HG03103 (cell line): ENCODE results near the gene MS4A14.
"Not testable (repeated sequence)": the region's sequence is repeated elsewhere in the genome, so short reads cannot be mapped to it uniquely, and the experiment has no call there.

Source experiments
- ATAC-seq: cut with Tn5 transposase; IDR thresholded peaks from one replicate; pipeline ENCODE4 v1.9.1; 2021; ENCODE audit warnings: low read depth; ENCODE audit not compliant: unreplicated experiment

Gene MS4A14

GRCh38 chr11:60378354-60378753 lies 17.9 kb upstream of the MS4A14 start, which contains the start of gene MS4A7:
Gene MS4A7, plus strand, starts transcription at chr11:60378532. Its CDS starts 4,610 bp downstream, at chr11:60383142.
- ATAC-seq = peak; percentile 88

DNA sequence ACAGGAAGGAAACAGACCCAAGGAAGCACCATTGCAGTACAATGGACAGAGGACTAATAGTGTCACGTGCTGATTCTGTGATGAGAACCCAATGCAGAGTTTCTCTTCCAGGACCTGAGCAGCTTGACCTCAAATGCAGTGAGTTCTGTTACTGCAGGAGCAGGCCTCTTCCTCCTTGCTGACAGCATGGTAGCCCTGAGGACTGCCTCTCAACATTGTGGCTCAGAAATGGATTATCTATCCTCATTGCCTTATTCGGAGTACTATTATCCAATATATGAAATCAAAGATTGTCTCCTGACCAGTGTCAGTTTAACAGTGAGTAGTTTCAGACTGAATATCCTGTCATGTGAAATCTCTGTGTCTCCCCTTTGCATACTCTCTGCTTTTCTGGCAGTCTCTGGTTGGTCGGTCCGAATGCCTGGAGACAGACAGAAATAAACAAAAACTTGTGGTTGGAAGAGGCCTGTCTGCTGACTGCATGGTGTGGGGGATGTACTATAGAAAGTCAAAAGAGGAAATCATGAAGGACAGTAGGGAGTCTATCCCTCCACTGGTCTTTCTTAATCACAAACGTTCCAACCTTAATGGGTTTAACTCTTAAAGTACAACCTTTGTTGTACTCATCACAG lies 6.9 kb upstream of the MS4A14 start:
- ATAC-seq = peak; percentile 84

DNA sequence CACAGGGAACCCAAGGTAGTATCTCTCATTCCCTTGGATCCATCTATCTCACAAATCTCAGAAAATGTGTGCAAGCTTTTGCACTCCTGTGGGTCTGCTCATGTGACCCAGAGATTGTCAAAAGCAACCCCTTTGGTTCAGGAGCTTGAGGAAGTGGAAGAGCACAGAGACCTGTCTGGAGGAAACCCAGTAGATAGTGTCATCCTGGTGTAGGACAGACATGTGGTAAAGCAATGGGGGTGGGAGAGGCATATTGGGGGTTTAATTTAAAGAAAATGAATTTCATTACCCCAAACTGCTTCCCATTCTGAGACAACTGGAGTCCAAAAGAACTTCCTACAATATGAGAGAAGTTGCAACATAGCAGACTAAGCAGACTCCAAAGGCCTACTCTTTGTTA lies 5.8 kb upstream of the MS4A14 start:
- ATAC-seq = no peak

- no peak for ATAC-seq
Measured at GRCh38 chr11:60392361-60392760, 3.9 kb upstream of the MS4A14 start.

DNA sequence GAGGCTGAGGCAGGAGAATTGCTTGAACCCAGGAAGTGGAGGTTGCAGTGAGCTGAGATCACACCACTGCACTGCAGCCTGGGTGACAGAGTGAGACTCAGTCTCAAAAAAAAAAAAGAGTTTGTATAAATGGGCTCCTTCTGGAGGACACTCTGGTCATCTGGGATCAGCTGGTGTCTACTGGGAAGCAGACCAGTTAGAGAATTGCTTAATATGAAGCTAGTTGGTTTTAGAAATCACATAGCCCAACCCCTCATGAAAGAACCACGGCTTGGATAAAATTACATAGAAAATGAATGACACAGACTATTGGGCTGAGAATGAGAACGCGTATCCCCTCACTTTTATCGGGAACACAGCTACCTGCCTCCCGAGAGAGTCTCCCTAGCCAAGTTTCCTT lies 3.2 kb upstream of the MS4A14 start:
- ATAC-seq = no peak

- no peak for ATAC-seq
Measured at GRCh38 chr11:60394666-60395380, 1.4 kb upstream of the MS4A14 start.

DNA sequence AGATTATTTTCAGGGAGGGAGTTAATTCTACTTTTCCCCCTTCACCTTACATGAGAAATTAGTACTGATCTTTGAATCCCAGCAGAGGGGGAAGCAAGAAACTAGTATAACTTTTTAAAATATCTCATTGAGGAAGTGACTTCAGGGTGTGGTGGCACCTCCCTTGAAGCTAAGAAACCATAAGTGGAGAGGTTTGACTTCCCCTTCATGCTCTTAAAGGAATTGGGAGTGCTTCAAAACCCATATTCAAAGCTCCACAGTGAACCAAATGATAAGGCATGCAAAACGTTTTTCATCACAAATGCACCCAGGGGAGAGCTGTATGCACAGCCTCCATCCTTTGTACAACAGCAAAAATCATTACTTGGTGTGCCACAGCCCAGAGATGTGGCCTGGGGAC lies 540 bp downstream of the MS4A14 start:
- no peak for ATAC-seq

DNA sequence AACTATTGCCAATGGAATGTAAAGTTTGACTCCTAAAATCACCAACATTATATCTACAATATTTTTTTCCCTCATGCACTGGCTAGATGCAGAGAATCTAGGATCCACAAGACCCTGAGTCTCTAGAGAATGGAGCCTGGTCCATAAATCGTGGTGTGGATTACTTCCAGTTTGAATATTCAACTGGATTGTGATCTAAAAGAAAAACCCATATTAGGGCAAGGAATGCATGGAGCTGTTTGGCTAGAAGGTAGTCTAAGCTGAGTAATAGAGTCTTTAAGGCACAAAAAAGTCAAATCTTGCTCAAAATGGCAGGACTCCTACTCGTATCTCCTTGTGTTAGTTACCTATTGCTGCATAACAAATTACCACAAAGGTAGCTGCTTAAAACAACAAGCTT lies 23.8 kb downstream of the MS4A14 start:
- ATAC-seq = no peak

DNA sequence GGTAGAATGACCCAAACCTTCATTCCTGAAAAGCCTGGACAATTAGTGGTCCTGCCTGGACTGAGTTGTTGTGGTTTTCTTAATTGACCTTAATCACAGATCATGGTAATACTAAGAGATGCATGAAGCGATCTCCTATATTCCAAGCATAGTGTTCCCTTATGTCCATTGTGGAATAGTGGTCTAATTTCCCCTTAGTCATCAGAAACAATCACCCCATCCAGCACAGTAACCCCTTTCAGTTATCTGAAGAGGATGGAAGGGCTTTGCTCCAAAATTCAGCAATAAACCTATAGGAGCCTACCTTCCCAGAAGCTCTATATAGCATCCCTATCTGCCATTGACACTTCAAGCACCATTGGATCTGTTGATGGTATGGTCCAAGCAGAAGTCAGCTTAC lies 26.4 kb downstream of the MS4A14 start:
- ATAC-seq = no peak

DNA sequence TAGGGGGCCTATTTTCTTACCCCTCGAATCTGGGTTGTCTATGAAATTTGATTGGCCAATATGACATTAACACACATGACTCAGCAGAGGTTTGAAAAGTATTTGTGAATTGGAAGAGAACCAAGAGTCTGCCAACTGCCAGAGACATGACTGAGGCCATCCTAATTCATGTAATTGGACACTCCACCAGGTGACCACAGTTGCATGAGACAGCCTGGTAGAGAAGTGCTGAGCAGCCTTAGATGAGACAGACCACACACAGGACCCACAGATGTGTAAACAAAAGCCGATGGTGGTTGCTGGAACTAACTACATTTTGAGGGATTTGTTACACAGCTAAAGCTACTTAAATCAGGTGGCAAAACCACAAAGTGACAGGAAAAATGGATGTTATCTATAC lies 32.3 kb downstream of the MS4A14 start:
- no peak for ATAC-seq

DNA sequence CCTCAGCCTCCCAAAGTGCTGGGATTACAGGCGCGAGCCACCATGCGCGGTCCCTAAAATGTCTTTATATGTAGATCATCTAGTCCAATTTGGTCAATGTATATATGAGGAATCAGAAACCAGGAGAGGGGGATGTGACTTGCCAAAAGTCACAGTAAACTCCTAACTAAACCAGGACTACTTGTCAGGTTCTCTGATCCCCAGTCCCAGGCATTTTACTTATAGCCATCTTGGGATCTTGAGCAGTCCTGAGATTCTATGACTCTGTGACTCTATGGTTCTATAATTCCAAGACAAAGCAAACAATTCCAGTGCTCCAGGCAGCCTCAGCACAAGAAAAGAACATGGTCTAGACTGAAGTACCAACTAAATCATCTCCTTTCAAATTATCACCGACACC lies 33.0 kb downstream of the MS4A14 start, which contains the start of gene MS4A5:
Gene MS4A5, plus strand, starts transcription at position 301 of the 400 bp plus-strand sequence. CDS start 103 bp downstream, outside the sequence.
- no peak for ATAC-seq

GRCh38 chr11:60431251-60431650 lies 35.0 kb downstream of the MS4A14 start:
- ATAC-seq = no peak

DNA sequence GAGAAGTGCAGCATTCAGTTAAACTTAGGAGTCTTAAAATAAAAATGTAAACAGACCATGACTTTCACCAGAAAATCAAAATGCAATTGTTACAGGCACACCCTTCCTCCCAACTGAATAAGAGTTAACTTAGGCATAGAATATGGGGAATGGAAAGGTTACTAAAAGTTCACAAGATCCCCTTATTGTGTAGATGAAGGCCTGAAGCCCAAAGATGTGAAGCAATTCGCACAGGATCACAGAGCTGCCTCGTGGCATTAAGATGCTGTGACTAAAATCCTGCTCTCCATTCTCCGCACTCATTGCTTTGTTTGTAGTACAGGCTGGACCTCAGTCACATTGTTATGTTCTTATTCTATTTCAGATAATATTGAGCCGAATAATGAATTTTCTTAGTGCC lies 37.1 kb downstream of the MS4A14 start:
- ATAC-seq = no peak

DNA sequence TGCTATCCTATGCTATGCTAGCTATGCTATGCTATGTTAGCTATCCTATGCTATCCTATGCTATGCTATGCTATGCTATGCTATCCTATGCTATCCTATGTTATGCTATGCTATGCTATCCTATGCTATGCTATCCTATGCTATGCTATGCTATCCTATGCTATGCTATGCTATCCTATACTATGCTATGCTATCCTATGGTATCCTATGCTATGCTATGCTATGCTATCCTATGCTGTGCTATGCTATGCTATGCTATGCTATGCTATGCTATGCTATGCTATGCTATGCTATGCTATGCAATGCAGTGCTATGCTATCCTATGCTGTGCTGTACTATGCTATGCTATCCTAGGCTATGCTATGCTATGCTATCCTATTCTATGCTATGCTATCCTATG lies 50.8 kb downstream of the MS4A14 start:
- ATAC-seq = no peak

GRCh38 chr11:60447846-60448245 lies 51.6 kb downstream of the MS4A14 start:
- ATAC-seq = no peak

GRCh38 chr11:60451185-60451584 lies 54.9 kb downstream of the MS4A14 start:
- not testable (repeated sequence) for ATAC-seq

DNA sequence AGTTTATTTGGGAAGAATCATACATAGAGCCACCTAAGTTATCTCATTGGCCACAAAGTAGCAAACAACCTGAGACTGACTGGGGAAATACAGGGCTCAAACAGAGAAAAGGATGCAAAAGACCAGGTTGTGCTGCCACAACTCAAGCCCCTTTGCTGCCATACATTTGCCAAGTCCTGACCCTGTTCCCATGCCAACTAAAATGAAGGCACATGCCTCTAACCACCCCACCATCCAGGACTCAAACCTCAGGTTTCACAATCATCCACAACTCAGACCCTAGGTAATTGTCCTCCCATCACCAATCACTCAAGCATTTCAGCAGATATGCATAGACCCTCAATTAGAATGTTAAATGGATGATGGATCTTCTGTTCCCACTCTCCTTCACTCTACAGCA lies 58.0 kb downstream of the MS4A14 start:
- ATAC-seq = no peak

- ATAC-seq = peak; percentile 80
Measured at GRCh38 chr11:60455531-60456042, 59.3 kb downstream of the MS4A14 start, which contains the start of gene MS4A1. Gene MS4A1, plus strand, starts transcription at chr11:60455847. Its CDS starts 6,528 bp downstream, at chr11:60462375.

GRCh38 chr11:60457576-60457975 lies 61.3 kb downstream of the MS4A14 start:
- no peak for ATAC-seq

GRCh38 chr11:60459345-60459744 lies 63.1 kb downstream of the MS4A14 start:
- ATAC-seq = no peak
